AG10803 (cell line): ENCODE results near the gene CENPO.

Source experiments
- DNase-seq: peaks from one replicate; pipeline ENCODE4 v3.0.0; 2010; ENCODE audit warnings: low read depth
- H3K4me3 ChIP-seq: 2 replicates; pipeline ENCODE4 v1.5.1; 2011; ENCODE audit warnings: mild to moderate bottlenecking, low read length, control low read depth
- CTCF ChIP-seq: conservative IDR thresholded peaks from 2 replicates; pipeline ENCODE4 v1.5.1; 2011; ENCODE audit warnings: mild to moderate bottlenecking, low read length, control low read depth, inconsistent platforms

The CENPO gene

GRCh38 chr2:24792874-24793760, at the start of gene CENPO, which contains the start of gene PTRHD1:
CENPO (plus strand) TSS chr2:24793425; CDS start chr2:24793920, 495 bp downstream.
PTRHD1 (minus strand) TSS chr2:24793391; CDS start chr2:24793377, 14 bp downstream.
- H3K4me3 ChIP-seq, result peak within 1 kb of the TSS; percentile 89
- DNase-seq, result peak; percentile 96
- peak; percentile 63 for TF ChIP-seq CTCF

GRCh38 chr2:24743924-24744323, 49.3 kb upstream of the CENPO start:
- no peak for DNase-seq
- H3K4me3 ChIP-seq, result no peak overlapping the region
- no peak for TF ChIP-seq CTCF

- no peak for TF ChIP-seq CTCF
- no peak for DNase-seq
- H3K4me3 ChIP-seq, result no peak overlapping the region
These were observed 48.9 kb upstream of the CENPO start for GRCh38 chr2:24744356-24744755.

GRCh38 chr2:24745825-24746224, 47.4 kb upstream of the CENPO start:
- no peak overlapping the region for H3K4me3 ChIP-seq
- no peak for TF ChIP-seq CTCF
- DNase-seq, result no peak

GRCh38 chr2:24747299-24747698, 45.9 kb upstream of the CENPO start:
- H3K4me3 ChIP-seq, result no peak overlapping the region
- DNase-seq, result no peak
- TF ChIP-seq CTCF, result no peak

- no peak for TF ChIP-seq CTCF
- DNase-seq, result no peak
- H3K4me3 ChIP-seq, result no peak overlapping the region
These were observed 44.0 kb upstream of the CENPO start for GRCh38 chr2:24749069-24749691.
